NCI-H345 (cell line): ENCODE data around the gene MICAL3.
A peak's percentile ranks its signal among the peaks of the same experiment; 100 is the strongest.
"Not testable (repeated sequence)": the region's sequence is repeated elsewhere in the genome, so short reads cannot be mapped to it uniquely, and the experiment has no call there.

Source experiments
- DNase-seq: peaks from one replicate; lab custom pipeline; 2025; lab: John Stamatoyannopoulos, UW

The MICAL3 gene

DNA sequence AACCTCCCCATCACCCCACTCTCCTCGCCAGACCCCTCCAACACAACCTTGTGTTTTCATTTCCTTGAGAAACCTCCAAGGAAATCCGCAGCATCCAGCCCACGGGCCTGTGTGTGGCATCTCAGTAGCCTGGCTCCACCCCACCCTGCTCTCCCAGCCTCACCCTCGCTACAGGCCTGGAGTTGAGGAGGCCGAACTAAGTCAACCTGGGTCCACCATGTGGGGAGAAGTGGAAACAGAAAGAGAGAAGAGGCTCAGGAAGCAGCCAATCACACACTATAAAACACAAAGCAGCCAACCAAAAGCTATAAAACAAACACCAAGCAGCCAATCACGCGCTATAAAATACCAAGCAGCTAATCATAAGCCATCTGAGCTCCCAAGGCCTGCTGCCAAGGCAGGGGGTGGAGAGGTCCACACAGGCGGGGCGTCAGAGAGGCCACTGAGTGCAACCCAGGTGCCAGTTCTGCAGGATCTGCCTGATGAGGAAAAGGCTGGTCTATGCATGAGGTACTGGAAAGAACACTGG lies 72.0 kb downstream of the MICAL3 start:
- DNase-seq: no peak

DNA sequence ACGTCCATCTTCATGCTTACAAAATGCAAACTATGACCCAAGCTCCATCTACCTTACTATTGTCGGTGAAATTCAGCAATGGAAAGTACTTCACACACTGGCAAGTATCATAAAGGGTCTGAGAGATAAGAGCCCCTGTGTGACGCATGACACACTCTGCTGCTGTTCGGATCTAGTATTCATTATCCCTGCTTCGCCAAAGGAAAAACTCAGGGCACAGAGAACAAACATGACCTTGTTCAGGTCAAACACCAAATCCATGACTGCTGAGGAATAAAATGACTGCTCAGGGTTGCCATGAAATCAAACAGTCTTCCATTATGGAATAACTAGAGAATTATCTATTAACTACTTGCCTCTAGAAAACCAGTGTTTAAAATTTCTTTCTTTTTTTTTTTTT lies 73.0 kb downstream of the MICAL3 start:
- no peak for DNase-seq

DNA sequence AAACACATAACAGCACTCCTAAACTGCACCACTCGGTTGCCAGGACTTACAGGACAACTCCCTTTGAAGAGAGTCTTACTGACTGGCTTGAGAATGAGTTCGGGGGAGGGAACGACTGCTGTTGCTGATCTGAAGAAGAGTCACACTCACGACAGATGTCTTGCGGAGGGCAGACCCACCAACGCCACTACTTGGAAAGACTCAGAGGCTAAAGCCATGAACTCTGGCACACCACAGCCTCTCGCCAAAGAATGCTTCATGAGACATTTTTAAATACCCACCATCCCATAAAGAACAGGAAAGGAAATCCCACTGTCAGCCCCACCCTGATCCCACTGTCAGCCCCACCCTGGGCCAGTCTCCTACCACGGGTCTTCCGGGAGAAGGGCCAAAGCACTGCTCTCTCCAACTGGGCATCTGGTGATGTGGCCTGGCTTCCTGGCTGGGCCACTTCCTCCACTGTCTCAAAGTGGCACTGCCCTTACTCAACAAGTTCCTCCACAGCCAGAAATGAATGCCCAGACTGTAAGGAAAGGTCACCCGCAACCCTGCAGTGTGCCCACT lies 73.6 kb downstream of the MICAL3 start:
- DNase-seq: no peak

DNA sequence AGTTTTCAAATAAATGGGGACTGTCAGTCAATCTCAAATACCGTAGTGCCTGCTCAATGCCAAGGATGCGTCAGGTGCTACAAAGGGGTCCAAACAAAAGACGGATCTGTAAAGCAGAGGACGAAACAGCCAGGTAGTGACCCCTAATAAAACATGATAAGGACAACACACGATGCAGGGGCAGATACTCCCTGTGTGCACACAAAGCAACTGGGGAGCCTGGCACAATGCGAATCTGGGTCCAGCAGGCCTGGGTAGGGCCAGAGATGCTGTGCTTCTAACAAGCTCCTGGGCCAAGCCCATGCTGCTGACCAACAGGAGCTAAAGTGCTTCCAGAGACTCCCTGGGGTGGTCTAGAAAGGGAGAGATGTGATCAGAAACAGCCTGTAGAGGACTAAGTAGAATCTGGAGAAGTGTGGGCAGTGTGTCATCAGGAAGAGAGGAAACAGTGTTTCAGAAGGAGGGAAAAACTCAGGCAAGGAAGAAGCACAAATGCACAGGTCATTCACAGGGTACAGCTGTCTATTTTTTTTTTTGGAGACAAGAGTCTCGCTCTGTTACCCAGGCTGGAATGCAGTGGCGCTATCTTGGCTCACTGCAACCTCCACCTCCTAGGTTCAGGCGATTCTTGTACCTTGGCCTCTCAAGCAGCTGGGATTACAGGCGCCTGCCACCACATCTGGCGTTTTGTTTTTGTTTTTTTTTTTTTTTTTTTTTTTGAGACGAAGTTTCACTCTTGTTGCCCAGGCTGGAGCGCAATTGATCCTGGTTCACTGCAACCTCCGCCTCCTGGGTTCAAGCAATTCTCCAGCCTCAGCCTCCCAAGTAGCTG lies 74.5 kb downstream of the MICAL3 start:
- no peak for DNase-seq

DNA sequence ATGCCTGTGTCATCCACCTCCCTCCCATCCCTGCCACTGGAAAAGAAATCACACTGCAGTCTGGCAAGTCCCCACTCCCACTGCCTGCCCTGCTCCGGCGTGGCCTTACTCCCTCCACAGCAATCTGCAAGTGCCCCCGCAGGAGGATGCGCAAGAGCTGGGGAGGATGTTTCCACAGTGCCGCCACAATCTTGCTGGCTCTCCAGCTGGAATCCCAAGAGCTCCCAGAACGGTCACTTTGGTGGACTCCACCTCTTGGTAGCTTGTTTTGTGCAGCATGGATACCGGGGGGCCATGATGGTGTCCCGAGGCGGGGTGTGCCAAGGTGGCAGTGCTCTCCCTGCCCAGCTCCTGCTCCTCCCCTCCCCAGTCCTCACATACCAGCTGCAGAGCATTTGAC lies 76.3 kb downstream of the MICAL3 start:
- DNase-seq: no peak

DNA sequence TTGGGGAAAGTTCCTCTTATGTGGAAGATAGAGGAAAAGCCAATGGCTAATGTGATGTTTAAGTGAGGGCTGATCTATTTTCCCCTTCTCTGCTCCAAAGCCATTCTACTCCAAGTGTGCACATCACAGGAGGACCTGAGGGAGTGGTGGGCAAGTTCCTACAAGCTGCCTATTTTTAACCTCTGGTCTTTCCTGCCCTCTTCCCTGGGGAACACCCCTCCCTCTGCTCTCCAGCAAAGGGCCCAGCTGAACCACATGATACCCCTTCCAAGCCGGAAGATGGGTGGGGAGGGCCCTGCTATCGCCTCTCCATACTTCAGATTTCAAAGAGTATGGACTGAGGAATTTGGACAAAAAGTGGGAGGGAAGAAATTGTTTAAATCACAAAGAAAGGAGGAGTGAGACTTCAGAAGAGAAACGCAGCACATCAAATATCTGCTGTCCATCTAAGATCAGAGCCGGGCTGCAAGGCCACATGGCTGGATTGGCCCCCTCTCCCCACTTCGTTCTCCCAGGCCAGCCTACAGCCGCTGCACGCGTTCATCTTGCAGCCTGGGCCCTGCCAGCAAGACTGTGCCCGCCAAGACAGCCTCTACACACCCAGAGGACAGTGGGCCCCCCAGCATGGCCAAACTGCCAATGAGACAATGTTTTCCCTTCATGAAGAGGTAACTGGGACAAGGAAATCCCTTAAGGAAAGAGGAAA lies 77.5 kb downstream of the MICAL3 start:
- peak; percentile 22 for DNase-seq

DNA sequence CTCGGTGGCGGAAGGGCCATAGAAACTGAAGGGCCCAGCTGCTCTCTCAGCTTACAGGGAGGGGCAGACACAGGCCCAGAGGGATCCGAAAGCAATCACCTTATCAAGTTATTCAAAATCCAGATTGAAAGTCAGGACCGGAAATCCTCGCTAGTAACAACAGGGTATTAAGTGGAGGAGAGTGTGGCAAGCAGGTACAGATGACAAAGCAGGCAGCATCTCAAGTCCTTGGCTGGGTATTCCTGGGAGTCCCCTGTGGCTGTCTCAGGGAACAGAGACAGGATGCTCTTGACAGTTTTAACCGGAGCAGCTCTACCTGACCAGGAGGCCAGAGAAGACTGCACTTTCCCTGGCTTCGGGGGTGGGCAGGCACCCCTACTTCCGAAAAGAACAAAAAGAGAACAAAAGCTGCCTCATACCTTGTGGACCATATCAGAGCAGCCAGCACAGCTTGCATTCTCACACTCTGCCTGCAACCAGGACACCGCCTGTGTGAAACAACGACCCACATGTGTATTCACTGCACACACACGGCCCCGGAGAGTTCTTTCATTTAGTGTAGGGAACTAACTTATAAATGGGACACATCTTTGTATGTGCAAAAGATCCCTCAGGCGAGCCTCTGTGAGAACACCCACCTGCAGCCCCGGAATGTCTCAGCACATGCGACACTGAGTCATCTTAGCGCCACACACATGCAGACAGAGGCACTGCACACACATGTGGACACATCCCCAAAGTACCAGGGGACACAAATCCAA lies 78.3 kb downstream of the MICAL3 start:
- peak; percentile 58 for DNase-seq

DNA sequence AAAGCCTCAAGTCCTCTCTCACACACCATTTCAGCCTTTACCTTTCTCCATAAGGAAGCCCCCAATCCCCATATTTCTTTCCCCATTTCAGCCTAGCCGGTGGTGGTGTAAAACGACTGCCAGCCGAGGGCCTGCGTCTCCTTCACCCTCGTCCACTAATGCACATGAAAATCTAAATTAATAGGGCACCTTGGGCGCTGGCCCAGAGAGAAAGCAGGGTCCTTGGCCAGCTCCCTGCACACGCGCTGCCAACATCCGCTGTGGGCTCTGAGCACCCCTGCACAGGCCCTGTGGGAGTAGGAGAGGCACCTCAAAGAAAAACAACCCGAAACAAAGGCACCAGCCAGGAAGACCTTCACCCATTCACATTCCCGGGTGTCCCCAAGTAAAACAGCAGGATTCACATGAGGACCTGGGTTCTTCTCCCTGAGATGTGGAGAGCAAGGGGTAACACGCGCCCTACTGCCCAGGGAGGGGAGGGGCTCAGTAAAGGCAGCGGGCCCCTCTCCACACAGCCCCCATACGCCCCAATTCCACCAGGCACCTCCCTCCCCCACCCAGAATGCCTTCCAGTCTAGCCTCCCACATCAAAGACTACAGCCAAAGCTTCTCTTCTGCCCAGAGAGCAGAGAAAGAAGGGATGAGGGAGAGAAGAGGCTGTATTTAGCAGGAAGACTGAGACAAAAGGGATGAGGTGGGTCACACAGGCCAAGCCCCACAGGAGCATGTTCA lies 79.0 kb downstream of the MICAL3 start:
- DNase-seq: no peak

DNA sequence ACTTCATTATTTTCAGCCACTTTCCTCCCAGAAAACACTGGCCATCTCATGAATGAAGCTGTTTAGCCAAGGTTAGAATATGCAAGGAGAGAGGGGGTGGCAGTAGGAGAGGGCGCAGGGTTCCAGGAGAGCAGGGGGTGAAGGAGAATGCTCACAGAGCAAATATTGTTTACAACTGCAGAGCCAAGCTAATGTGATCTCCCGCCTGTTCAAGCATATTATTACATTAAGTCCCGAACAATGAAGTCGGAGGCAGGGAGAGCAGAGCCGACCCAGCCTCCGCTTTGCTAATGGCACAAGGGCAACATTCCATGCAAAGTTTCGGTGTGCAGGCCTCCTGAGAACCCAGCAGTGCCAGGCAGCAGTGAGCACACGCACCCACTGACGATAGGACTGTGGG lies 80.1 kb downstream of the MICAL3 start:
- no peak for DNase-seq

DNA sequence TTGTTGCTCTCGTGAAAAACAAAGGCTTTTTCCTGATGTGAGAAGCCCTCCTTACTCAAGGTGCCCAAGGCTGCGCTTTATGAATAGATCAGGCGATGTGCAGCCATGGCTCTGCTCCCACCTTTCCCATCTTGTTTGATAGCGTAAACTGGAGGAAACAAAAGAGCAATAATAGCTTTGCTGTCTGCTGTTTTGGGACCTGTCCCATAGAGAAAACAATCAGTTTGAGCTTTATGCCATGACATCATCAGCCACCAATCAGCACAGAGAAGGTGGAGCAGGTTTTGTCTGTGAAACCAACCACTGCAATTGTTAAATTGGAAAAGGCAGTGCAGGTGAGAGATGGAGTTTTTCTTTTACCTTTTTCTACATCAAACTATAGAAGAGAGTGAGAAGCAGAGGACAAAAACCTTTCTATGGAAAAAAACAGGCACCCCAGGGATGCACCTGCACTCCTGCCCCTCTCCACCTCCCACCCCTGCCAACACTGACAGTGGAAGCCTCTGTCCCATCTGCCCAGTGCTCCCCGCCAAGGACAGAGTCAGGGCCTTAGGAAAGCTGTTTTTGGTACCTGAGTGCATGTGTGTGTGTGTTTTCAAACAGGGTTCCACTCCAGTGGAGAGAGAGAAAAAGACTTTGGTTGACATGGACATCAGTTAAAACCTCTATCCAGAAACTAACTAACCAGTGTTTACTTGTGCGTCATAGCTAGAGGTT lies 80.7 kb downstream of the MICAL3 start:
- DNase-seq: peak; percentile 42

DNA sequence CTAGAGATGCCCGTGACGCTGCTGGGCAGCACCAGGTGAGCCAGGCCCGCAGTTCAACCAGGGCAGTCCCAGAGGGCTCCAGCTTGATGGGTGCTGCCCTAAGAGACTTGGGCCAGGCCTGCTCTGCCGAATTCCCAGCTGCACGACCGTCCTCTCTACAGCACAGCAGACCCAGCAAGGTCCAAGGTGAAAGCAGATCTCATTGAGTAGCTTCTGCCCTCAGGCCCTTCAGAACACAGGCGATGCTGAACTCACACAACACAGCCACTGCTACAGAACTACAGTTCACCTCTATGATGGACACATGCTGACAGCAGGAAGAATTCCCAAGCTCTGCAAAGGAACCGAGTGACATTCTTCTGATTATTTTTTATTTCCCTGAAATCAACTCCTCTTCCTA lies 81.6 kb downstream of the MICAL3 start:
- DNase-seq: no peak

DNA sequence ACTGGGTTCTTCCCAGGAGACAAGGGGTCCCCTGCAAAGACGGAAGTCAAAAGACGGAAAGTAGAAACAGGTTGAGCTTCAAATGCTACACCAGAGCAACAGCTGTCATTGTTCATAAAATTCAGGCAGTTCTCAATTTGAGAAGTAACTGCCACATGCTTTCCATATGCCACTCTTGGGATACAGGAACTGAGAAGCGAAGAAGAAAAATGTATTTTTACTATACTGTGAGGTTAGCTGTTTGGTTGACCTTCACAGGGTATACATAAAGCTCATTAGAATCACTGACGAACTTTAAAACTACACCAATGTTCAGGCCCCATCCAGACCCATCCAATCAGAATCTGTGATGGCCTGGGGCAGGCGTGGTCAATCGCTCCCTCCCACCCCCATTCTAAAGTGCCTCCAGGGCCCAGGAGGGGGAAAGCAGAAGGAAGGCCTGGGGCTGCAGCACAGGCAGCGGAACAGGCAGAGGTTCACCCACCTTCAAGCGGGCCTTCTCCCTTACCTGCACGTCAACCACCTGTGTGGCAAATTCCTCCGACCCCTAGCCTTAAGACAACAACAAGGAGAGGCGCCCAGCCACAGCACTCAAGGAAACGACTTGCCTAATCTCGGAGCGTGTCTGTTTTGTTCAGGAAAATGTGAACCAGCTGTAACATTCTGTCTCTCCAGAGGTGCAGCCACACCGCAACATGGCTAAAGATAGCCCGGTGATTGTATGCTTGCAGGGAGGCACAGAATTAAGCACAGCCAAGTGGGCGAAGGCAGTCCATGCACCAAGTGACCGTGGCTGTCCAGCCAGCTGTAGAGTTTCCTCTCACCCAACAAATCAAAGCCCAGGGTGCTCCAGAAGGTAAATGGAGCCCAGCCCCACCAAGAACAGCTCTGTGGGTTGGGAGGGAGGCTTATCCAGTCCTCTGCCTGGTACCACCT lies 82.6 kb downstream of the MICAL3 start:
- DNase-seq: no peak

DNA sequence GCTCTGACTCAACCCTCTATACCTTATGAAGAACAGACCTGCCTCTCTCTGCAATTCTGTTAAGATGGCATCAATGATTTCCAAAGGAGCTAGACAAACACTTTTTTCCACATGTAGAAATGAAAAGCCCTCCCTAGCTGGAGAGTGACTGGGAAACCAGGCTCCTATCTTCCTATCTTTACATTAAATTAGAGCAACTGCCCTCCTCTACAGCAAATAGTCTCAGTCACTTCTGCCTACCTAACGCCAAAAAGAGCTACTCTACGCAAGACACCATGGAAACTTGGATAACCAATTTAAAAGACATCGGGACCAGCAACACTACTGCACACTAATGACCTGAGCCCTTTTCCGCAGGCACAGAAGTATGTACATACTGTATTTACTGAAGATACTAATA lies 84.8 kb downstream of the MICAL3 start:
- DNase-seq: no peak

DNA sequence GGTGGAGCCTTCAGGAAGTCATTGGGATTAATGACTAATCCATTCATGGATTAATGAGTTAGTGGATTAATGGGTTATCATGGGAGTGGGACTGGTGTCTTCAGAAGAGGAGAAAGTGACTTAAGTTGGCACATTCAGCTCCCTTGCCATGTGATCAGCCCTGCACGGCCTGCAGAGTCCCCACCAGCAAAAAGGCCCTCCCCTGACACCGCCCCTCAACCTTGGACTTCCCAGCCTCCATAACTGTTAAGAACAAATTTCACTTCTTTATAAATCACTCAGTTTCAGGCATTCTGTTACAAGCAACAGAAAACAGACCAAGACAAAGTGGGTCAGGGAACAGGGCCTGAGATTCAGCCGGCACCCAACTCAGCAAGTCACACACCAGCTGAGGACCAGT lies 85.3 kb downstream of the MICAL3 start:
- DNase-seq: no peak

DNA sequence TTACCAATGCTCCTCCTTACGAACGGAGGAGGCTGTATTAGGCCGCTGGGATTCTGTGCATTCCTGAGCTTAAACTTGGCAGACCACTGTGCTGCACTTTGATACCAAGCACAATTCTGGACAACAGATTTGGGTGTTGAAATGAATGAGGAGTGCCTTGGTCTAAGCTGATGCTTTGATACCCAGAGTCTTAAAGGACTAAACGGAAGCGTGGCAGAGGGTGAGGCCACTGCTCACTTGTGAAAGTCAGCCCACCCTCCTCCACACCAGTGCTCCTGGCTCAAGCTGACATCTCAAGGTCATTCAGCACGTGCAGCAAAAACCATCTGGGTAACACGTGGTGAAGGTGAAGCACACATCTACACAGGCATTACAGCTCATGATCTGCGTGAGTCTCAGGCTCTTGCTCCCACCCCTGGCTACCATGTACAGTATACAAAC lies 85.9 kb downstream of the MICAL3 start:
- no peak for DNase-seq

DNA sequence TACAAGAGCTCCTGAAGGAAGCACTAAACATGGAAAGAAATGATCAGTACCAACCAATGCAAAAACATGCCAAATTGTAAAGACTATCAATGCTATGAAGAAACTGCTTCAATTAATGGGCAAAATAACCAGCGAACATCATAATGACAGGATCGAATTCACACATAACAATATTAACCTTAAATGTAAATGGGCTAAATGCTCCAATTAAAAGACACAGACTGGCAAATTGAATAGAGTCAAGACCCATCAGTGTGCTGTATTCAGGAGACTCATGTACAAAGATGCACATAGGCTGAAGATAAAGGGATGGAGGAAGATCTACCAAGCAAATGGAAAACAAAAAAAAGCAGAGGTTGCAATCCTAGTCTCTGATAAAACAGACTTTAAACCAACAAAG lies 91.9 kb downstream of the MICAL3 start:
- DNase-seq: not testable (repeated sequence)

DNA sequence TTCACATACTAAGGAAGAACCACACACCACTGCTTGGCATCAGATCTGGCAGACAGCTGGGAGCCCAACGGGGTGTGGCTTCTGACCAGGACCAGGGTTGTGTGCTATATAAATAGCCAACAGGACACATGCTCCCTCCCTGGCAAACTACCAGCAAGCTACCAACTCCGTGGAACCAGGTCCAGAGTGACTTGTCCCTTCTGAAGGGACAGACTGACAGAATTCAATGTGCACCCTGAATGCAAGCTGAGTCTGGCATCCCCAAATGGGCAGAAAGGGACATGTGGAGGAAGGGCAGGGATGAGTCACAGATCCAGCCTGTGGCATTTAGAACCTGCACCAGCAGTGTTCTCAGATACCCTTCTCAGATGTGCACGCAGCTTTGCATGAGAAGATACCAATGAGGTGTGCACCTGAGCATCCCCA lies 92.9 kb downstream of the MICAL3 start:
- no peak for DNase-seq

DNA sequence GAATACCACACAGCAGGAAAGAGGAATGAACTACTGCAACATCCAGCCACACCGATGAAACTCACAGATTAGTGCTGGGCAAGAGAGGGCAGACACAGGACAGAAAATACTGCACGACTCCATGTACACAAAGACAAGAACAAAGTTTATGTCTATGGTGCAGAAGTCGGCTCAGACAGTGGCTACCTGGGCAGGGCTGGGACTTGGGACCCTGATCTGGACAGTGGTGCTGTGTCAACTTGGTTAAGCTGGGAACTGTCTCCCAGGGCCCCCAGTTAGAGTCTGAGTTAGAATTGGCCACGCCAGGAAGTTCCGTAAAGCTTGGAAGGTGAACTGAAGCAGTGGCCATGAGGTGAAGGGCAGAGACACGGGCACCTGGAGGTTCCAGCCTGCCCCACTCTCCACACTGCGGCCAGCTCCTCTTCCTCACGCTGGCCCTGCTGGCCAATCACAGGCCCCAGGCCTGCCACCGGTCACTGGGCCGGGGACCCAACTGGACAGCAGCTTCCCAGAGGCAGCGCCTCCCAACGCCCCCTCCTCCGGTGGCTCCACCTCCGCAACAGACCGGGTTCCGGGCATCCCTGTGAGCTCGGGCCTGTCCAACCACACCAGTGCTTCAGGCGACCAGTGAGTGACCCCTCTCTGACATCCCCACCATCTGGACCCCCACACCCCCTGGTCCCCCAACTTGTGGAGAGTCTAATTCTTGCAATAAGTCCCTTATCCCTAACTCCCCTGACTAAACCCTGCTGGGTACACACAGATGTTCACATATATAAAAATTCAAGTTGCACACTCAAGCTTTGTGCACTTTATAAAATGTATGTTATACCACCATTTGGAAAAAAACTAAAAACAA lies 93.7 kb downstream of the MICAL3 start:
- no peak for DNase-seq

DNA sequence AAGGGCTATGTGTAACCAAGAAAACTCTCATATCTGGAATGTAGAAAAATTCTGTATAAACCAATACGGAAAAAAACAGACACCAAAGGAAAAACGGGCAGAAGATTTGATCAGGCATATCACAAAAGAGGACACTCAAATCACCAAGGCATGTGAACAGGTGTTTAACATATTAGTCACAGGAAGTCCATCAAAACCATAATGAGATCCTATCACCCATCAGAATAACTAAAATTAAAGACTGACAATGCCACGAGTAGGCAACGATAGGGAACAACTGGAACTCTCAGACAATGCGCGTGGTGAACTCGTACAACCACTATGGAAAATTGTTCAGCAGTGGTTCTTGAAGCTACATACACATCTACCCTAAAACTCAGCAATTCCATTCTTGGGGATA lies 94.5 kb downstream of the MICAL3 start:
- DNase-seq: no peak
